Measurements from ENCODE around the gene SLC13A2. TPM values are rescaled to one million over a fixed set of nuclear protein-coding genes. Genes with fewer than 3 reads are reported as not detected.

Gene SLC13A2
- total and polyA plus RNA-seq, 2 donors (not counting 3 experiments of a cell fraction or from before 2014, with no cell fraction given), result not detected

GRCh38 chr17:28494445-28495188, 21.2 kb downstream of the SLC13A2 start:
- Histone ChIP-seq H3K4me3 (replicated peaks in 1 of 3; ENCODE audit: insufficient read depth in 1 of 3, low read depth in 1 of 3, low read length in 3 of 3) (no peak overlapping the region), H3K36me3 (ENCODE audit: control insufficient read depth in 2 of 2, extremely low read depth in 1 of 2, insufficient read depth in 2 of 2, low read length in 2 of 2) (no peaks in the 10 kb centered on the region), H3K9me3 (replicated peaks; ENCODE audit: control insufficient read depth, insufficient read depth, low read length) (no peaks in the 10 kb centered on the region), H3K9ac (replicated peaks; ENCODE audit: extremely low read depth, insufficient read depth, low read length) (no peak overlapping the region), H4K20me1 (replicated peaks; ENCODE audit: control insufficient read depth, extremely low read depth, insufficient read depth, low read length) (no peaks in the 10 kb centered on the region), H3K9me1 (replicated peaks; ENCODE audit: control insufficient read depth, extremely low read depth, insufficient read depth, low read length) (no peaks in the 10 kb centered on the region), H3K27me3 (ENCODE audit: control insufficient read depth in 2 of 2, insufficient read depth in 2 of 2, low read length in 2 of 2) (no peaks in the 10 kb centered on the region), H3K79me2 (ENCODE audit: control insufficient read depth, insufficient read depth, low read length) (no peaks in the 10 kb centered on the region), H3K4me2 (ENCODE audit: insufficient read depth, low read length) (no peak overlapping the region), H3K4me1 (ENCODE audit: control insufficient read depth, extremely low read depth, insufficient read depth, low read length) (no peaks in the 10 kb centered on the region), H2AFZ (ENCODE audit: low read depth, low read length) (no peak overlapping the region), H3K27ac (ENCODE audit: insufficient read depth, low read depth, low read length) (no peak overlapping the region)
- intact Hi-C loops (cut with micrococcal nuclease), result loop anchor here (1.0 kb wide), 1 partner anchor 46 kb away; no protein-coding TSS in a partner anchor
- dilution Hi-C loops (cut with MboI; ENCODE audit: extremely low pct_ligation_motif_present, low sequenced_read_pairs), result no loop called here
- ChIA-PET POLR2A (no interaction called here), CTCF (interaction anchor here (0.9 to 4.2 kb wide), 15 partner anchors 9 to 117 kb away, joined by 3 to 64 read pairs (median 4); partner anchors contain the start of genes FOXN1 and RSKR)
- BruUV-seq (replicated peaks), result no TSS peak
- peak; percentile 92 for FAIRE-seq
- TF ChIP-seq CTCF (IDR thresholded peaks at IDR 0.05; ENCODE audit: extremely low read depth in 1 of 2, insufficient read depth in 1 of 2, low read depth in 1 of 2, low read length in 2 of 2), result peak; percentile 84 to 95
- no peak for TF ChIP-seq MYC (IDR thresholded peaks at IDR 0.05; ENCODE audit: low read depth, low read length)
- peak; percentile 44 for DNase-seq (ENCODE audit: low read depth, low spot score)

GRCh38 chr17:28495635-28496034, 22.2 kb downstream of the SLC13A2 start:
- Histone ChIP-seq H3K36me3 (ENCODE audit: control insufficient read depth in 2 of 2, extremely low read depth in 1 of 2, insufficient read depth in 2 of 2, low read length in 2 of 2) (no peaks in the 10 kb centered on the region), H3K4me1 (ENCODE audit: control insufficient read depth, extremely low read depth, insufficient read depth, low read length) (no peaks in the 10 kb centered on the region), H3K4me3 (replicated peaks in 1 of 3; ENCODE audit: insufficient read depth in 1 of 3, low read depth in 1 of 3, low read length in 3 of 3) (no peak overlapping the region), H3K4me2 (ENCODE audit: insufficient read depth, low read length) (no peak overlapping the region), H3K9ac (replicated peaks; ENCODE audit: extremely low read depth, insufficient read depth, low read length) (no peak overlapping the region), H4K20me1 (replicated peaks; ENCODE audit: control insufficient read depth, extremely low read depth, insufficient read depth, low read length) (no peaks in the 10 kb centered on the region), H2AFZ (ENCODE audit: low read depth, low read length) (no peak overlapping the region), H3K27ac (ENCODE audit: insufficient read depth, low read depth, low read length) (no peak overlapping the region), H3K9me1 (replicated peaks; ENCODE audit: control insufficient read depth, extremely low read depth, insufficient read depth, low read length) (no peaks in the 10 kb centered on the region), H3K9me3 (replicated peaks; ENCODE audit: control insufficient read depth, insufficient read depth, low read length) (no peaks in the 10 kb centered on the region), H3K79me2 (ENCODE audit: control insufficient read depth, insufficient read depth, low read length) (no peaks in the 10 kb centered on the region), H3K27me3 (ENCODE audit: control insufficient read depth in 2 of 2, insufficient read depth in 2 of 2, low read length in 2 of 2) (no peaks in the 10 kb centered on the region)
- ChIA-PET CTCF (interaction anchor here (0.6 to 4.2 kb wide), 12 partner anchors 9 to 116 kb away, joined by 3 to 64 read pairs (median 4); partner anchors contain the start of genes FOXN1 and RSKR), POLR2A (no interaction called here)
- TF ChIP-seq FOS (IDR thresholded peaks at IDR 0.05; ENCODE audit: borderline replicate concordance, insufficient read depth, low read length) (no peak), EZH2 (IDR thresholded peaks at IDR 0.05; ENCODE audit: borderline replicate concordance, low read depth, low read length, severe bottlenecking) (no peak), POLR2AphosphoS5 (IDR thresholded peaks at IDR 0.05; ENCODE audit: insufficient read depth, low read depth, low read length) (no peak), MYC (IDR thresholded peaks at IDR 0.05; ENCODE audit: low read depth, low read length) (no peak), CTCF (IDR thresholded peaks at IDR 0.05; ENCODE audit: extremely low read depth in 1 of 2, insufficient read depth in 1 of 2, low read depth in 1 of 2, low read length in 2 of 2) (no peak), MAX (IDR thresholded peaks at IDR 0.05; ENCODE audit: insufficient read depth, insufficient read length) (no peak), POLR2A (IDR thresholded peaks at IDR 0.05; ENCODE audit: low read depth, low read length) (no peak), GATA2 (IDR thresholded peaks at IDR 0.05; ENCODE audit: insufficient read depth, insufficient read length, low read depth, low read length) (no peak), JUN (IDR thresholded peaks at IDR 0.05; ENCODE audit: borderline replicate concordance, insufficient read depth, insufficient read length, low read depth) (no peak)
- BruUV-seq (replicated peaks), result no TSS peak
- dilution Hi-C loops (cut with MboI; ENCODE audit: extremely low pct_ligation_motif_present, low sequenced_read_pairs) (no loop called here), intact Hi-C loops (cut with micrococcal nuclease) (no loop called here)
- FAIRE-seq, result no peak
- no peak for DNase-seq (ENCODE audit: low read depth, low spot score)
